ENCODE data around the gene SPOCK1. TPM values are rescaled to one million over a fixed set of nuclear protein-coding genes. Genes with fewer than 3 reads are reported as not detected.
"Not testable (repeated sequence)": the region's sequence is repeated elsewhere in the genome, so short reads cannot be mapped to it uniquely, and the experiment has no call there.

The SPOCK1 gene
- polyA plus RNA-seq, 10 donors, result 4.0 to 19.9 (median 6.7) TPM

DNA sequence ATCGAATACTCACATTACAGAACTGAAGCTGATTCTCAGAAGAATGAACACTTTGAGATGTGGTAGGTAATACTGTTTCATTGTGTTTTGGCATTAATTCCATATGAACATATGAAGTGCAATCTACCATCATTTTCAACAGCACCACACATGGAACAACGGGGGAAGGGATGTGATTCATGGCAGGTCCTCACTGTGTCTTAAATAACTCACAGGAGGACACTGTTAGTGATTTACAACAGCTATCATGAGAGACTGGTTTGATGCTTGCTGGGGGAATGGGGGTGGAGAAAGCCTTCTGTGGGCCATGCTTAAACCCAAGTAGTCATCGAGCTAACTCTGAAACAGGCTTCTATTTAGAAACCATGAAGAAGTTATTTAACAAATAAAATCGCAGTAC is 232.9 kb downstream of the SPOCK1 start:
- DNase-seq, result no peak

DNA sequence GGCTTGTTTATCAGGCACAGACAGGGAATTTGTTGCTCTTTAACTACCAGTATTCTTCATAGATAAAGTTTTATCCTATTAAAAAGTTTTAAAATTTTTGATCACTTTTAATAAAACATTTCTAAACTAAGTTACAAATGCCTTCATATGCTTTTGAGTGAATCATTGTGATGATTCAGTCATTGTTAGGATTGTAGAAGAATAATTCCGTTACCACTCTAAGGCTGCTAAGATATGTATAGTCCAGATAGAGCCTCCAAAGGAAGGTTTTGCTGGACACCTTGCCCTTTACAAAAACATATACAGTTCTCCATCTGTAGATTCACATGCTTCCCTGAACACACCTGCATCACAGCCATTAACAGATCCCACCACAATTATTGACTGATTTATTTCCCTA is 233.7 kb downstream of the SPOCK1 start:
- no peak for DNase-seq

DNA sequence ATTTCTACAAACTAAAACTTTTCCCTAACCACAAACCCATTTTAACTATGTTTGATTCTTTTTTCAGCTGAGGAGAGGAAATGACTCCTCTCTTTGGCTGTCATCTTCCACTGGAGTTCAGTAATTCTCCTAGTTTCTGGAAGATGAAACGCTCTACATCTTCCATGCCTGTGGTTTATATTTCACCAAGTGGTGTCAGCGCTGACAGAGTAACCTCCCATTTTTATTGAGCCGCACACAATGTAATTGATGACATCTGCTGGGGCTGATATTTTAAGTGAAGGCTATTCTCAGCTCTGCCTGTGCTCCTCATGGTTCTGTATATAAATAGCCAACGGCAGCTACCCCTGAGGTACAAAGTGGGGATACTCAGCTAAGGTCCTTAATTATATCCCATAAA is 234.6 kb downstream of the SPOCK1 start:
- DNase-seq, result peak in 2 of 3 donors; percentile 9 to 91

DNA sequence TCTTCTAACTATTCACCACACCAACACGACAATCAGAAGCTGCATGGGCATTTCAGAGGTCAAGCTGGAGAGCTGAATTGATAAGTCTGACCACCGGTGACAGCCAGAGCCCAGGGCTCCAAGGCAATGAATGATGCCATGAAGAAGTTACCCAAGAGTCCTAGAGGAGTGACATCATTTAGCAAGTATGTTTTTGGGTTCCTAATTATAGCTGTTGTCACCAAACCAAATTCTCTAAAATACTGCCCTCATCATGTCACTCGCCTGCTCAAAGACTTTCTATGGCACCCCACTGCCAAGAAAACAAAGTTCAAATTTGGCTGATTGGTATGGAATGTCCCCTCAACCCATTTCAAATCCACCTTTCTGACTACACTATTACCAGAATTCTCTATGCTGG is 235.1 kb downstream of the SPOCK1 start:
- no peak for DNase-seq

DNA sequence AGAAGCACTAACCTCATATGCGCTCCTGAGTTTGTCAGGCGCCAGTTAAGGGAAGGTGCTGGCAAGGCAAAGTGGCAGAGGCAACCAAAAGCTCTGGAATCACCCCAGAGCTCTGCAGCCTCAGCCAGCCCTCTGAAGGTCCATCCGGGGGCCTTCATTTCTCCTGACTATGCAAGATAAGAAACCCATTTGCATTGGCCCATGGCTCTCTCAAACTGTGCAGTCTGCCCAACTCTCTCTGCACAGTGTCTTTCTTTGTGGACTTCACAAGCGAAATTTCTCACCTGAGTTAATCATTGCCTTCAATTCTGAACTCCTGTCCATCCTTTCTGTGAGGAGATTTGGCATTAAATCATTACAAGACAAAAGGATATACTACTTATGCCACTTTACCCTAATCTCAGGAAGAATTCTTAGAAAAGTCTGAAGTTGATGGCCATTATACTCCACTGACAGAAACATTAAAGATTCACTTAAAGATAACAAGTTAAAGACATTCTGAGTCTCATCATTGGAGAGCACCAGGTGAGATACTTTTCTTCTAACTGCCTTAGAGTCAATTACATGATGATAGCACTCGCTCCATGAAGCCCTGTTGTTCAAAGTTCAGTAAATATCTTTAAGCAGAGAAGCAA is 235.6 kb downstream of the SPOCK1 start:
- no peak for DNase-seq

DNA sequence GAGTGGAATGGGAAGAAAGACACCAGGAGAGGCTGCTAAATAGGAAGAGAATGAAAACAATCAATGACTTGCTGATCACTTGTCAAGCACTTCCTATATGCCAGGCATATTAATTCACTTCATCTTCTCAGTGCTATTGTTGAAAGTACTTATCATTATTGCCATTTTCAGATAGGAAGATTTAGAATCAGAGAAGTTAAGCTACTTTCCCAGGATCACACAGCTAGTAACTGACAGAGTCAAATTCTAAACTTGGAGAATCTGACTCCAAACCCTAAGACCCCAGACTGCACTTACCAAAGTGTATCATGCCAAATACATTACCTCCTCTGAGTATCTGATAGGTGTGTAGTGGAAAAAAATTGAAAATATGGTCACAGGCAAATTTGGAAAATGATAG is 236.3 kb downstream of the SPOCK1 start:
- no peak for DNase-seq

DNA sequence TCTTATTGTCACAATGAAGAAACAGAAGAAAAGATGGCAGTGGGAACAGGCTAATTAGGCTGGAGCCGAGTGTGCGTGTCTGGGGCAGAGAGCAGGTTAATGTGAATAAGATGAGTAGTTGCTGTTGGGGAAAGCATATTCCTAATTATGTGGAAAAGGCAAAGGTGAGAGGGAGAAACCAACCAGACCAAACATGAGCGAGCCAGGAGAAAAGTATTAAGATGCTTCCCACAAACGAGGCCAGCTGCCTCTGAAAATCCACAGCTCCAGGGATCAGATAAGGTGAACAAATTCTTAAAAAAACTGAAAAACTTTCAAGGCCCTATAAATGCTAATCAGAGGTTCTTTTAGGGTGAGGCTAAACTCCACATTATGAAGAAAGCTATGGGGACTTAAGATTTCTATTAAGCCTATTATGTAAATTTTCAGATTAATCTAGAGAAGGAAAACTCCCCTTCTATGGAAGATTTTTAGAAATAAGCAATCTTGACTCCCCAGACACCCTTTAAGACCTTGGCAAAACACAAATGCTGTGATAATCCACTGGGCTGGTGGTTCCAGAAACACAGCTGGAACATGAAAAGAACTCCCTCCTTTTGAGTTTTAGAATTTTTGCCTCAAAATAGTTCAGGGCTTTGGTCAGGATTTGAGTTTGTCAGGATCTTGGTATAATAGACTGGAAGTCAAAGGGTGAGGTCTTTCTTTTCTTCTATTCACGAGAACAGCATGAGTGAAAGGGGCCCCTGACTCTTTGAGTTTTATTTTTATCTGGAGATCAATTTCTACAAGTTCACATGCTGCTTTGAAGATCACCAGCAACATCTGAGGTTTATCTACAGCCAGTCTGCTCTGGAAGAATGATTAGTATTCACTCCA is 238.1 kb downstream of the SPOCK1 start:
- no peak for DNase-seq

DNA sequence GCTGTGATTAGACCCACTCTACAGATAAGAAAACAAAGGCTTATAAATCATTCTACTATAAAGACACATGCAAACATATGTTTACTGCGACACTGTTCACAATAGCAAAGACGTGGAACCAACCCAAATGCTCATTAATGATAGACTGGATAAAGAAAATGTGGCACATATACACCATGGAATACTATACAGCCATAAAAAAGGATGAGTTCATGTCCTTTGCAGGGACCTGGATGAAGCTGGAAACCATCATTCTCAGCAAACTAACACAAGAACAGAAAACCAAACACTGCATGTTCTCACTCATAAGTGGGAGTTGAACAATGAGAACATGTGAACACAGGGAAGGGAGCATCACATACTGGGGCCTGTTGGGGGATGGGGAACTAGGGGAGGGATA is 240.0 kb downstream of the SPOCK1 start:
- DNase-seq, result not testable (repeated sequence)

DNA sequence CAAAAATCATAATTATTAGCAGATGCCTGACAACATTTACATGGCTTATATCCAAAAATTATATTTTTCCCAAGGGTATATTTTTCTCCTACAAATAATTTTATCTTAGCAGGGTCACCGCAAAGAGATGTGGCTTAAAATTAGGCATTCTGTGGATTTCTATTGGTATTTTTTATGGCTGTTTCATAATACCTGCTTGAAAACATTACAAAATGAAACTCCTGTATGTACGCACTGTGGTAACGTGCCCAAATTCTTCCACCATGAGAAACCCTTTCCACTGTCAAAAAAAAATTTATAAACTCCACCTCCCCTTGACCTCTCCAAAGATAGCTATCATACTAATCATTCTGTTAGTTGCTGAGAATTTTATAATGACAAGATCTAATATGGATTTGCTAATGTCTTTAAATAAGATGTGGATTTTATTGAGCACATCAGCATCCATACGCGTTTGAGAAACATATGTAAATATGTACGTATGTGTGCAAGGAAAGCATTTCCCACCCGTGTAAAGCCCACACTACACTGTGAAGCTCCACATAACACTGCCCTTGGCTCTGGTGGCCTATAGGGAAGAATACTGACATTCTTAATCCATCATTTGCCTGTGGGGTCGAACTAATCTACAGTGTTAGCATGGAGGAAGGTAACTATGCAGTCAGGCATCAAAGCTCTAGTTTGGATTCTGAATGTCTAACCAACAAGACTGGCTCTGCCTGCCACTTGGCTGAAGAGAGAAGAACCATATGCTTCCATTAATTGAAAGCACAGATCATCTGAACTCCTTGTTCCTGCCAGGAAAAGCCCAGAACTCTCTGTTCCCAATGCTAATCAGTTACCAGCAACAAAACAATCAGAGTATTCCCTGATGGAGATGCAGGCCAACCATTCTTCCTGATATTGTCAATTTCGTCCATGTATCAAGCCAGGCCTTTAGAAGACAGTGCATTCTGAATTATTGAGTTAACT is 244.7 kb downstream of the SPOCK1 start:
- DNase-seq, result peak; percentile 10 to 47 (median 37)

DNA sequence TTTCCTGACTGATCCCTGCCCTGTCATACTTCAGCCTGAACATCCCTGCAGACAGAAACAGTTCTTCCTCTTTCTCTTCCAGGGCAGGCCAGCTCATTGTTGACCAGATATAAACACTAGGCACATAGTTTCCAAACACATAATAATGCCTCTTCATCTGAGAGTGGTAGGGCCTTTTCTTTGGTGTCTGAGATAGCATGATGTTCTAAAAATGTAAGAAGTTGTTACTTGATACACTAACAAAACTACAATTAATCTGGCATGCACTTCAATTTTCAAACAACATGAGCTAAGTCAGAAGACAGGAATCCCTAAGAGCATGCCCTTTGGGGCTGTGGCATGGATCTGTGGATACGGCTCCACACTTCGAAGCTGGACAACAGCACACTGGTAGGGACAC is 246.6 kb downstream of the SPOCK1 start:
- no peak for DNase-seq

DNA sequence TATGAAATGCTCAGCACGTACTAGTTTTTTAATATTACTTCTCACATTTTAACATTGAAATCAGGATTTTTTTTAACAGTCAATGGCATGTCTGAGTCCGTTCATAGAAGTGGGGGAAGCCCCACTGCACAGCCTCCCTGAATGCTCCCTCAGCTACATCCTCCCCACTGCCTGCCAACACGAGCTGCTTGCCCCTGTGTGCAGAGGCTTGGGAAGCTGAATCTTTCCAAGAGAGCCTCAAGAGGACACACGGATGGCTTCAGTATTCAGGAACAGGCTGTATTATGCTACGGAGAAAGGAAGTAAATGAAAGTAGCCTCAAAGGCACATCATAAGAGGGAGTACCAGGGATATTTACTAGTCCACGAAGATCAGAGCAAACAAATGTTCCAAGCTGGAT is 248.7 kb downstream of the SPOCK1 start:
- DNase-seq, result peak in 1 of 3 donors; percentile 15

DNA sequence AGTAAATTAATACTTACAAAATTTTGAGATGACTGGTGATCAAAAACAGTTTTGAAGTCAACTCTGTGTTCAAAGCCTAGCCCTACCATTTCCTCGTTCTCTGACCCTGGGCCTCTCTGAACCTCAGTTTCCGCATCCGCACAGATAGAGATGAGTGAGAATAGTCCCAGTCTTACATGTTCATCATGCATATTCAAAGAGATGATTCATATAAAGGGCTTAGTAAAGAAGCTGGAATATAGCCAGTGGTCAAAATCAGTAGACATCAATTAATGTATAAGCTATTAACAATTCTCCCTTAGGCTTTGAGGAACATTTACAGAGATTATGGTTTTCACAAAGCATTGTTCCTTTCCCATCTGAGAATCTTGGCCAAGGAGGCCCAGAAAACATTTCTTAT is 250.6 kb downstream of the SPOCK1 start:
- DNase-seq, result no peak

DNA sequence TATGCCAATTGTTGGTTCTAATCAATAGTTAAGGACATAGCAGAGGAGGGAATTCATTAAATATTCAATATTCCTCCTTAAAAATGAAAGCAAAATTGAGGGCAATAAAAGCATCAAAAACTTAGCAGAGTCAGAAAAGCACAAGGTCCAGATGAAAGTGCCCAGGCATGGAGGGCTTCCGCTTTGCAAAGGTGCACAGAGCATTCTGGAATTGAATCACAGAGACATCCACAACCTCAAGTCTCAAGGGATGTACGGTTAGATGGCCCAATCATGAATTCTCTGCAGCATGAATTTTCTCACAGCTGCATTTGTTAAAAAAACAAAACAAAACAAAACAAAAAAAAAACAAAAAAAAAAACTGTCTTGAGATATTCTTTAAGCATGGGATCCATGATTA is 253.7 kb downstream of the SPOCK1 start:
- DNase-seq, result no peak

DNA sequence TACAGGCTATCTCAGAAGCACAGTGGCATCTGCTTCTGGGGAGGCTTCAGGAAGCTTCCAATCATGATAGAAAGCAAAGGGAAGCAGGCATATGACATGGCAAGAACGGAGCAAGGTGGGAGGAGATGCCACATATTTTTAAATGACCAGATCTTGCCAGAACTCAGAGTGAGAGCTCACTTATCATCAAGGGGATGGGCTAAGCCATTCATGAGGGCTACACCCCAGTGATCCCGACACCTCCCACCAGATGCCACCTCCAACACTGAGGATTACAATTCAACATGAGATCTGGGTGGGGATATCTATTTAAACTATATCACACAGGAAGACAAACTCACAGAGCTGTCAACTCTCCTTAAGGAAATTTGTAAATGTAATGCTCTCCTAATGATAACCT is 258.8 kb downstream of the SPOCK1 start:
- no peak for DNase-seq

DNA sequence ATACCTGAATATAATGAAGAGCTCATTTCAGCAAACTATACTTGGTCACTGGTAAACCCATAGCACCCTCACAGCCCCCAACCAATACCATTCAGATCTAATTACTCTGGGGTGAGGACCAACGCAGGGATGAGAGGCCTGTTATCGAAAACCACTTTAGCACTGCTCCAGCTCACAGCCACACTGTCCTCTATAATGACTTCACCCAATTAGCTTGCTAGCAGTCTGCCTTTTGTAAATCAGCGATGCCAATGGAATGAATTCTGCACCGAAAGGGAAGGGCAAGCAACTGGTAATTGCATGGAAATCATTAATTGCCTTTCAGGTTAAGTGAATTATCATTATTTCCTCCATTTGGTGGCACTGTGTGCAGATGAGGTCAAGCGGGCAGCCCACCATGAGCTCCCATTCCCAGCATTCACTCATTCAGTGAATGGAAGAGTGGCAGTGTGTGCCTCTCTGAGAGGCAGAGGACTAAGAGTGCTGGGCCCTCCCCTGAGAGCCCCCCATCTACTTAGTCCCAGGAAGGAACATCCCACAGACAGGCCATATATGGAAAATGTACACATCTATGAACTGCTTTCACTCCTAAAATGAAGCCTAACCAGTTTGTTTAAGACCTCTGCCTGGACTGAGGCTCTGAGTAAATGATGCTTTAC is 262.1 kb downstream of the SPOCK1 start:
- DNase-seq, result no peak

DNA sequence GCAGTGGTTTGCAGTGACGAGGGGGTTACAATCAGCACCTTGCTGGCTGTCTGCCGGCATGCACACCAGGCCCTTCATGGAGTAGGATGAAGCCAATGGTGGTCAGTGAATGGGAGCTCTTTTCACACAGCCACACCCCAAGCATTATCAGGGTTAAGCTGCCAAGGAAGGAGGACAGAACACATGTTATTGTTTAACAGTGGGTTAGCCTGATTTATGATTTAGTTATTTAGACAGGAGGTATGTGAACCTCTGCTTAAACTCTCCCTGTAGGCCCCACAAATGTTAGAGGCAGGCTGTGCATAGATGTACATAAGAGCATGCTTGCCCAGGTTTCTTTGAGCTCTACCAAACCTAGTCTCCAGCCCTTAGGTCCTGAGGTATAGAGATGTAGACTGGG is 262.9 kb downstream of the SPOCK1 start:
- no peak for DNase-seq

DNA sequence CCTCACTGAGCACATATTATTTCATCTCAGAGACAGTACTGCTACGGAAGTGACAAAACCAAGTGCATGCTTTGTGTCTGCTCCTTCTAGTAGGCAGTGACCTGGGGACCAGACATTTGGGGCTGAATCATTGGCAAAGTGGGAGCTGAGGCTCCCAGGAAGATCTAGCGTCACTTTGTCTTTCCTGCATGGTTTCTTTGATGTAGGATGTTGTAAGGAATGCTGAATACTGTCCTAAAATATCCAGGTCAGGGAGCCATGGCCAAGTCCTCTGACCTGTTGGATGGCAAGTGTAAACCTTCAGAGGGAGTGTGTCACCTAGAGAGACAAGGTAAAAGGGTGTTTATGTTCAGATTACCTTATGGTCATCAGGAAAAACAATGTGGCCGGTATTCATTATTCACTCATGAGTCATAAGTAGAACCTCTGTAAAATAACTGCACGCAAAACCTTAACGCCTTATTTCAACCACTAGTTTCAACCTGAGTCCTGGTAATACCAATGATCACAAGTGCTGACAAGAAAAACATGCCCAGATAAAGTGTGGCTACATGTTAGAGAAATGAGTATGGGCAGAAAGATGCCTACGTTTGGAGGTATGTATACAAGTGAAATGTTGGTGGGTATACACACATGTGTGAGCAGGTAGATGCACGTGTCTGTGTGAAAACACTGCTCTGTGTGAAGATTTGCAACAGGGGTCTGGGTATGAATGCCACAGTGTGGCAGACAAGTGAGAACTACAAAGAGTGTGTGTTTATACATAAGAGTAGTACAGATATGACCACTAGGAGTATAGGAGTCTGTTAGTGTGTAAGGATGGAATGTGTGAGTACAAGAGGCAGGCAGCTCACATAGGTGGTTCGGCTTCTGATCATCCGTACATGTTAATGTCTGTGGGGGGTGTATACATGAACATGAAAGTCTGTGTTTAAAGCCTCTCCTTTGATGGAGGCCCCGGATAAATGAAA is 263.9 kb downstream of the SPOCK1 start:
- no peak for DNase-seq

DNA sequence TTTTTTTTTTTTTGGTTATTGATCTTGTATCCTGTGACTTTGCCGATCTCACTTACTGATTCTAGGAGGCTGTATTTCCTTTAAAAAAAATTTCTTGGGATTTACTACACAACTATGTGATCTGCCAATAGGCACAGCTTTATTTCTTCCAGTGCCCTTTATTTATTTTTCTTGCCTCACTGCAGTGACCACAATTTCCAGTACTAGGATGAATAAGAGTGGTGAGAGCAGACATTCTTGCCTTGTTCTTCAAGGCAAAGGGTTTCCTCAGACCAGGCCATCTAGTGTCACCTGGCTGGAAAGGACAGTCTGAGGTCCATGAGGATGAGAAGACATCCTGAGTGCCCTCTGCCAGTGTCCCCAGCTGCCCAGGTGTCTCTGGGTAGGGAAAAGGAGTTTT is 265.4 kb downstream of the SPOCK1 start:
- DNase-seq, result no peak

DNA sequence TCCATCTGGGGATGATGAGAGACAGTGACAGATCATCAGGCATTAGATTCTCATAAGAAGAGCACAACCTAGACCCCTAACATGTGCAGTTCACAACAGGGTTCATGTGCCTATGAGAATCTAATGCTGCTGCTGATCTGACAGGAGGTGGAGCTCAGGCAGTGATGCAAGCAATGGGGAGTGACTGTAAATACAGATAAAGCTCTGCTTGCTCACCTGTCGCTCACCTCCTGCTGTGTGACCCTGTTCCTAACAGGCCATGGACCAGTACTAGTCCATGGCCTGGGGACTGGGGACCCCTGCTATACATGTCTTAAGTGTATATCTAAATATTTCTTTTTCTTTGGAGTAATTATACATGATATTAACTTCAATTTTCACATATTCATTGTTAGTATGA is 265.8 kb downstream of the SPOCK1 start:
- not testable (repeated sequence) for DNase-seq

DNA sequence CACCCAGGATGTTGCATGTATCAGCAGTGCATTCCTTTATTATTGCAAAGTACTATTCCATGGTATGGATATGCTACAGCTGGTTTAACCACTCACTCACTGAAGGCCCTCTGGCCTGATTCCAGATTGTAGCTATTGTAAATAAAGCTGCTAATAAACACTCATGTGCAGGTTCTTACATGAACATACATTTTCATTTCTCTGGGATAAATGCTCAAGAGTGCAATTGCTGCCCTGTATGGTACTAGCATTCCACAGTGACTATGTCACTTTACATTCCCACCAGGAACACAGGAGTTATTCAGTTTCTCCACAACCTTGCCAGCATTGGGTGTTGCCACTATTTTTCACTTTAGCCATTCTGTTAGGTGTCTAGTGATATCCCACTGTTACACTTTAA is 267.6 kb downstream of the SPOCK1 start:
- DNase-seq, result no peak
